IPS-18a (cell line): ENCODE results near the gene ATL1.
"Not testable (repeated sequence)": the region's sequence is repeated elsewhere in the genome, so short reads cannot be mapped to it uniquely, and the experiment has no call there.

Source experiments
- H3K27ac ChIP-seq: one replicate; pipeline ENCODE4 v1.5.1; 2013; ENCODE audit warnings: low read length
- H3K27me3 ChIP-seq: one replicate; pipeline ENCODE4 v1.6.1; 2013; ENCODE audit warnings: mild to moderate bottlenecking, low read length; ENCODE audit not compliant: control insufficient read depth, insufficient read depth
- H3K36me3 ChIP-seq: one replicate; pipeline ENCODE4 v1.6.1; 2013; ENCODE audit warnings: low read depth, low read length; ENCODE audit not compliant: control insufficient read depth
- H3K4me1 ChIP-seq: one replicate; pipeline ENCODE4 v1.6.1; 2013; ENCODE audit warnings: low read depth, low read length; ENCODE audit not compliant: control insufficient read depth
- H3K4me3 ChIP-seq: one replicate; pipeline ENCODE4 v1.5.1; 2013; ENCODE audit warnings: low read length
- H3K9ac ChIP-seq: one replicate; pipeline ENCODE4 v1.6.1; 2013; ENCODE audit warnings: mild to moderate bottlenecking, low read length, moderate library complexity
- H3K9me3 ChIP-seq: one replicate; pipeline ENCODE4 v1.6.1; 2013; ENCODE audit warnings: low read depth, low read length; ENCODE audit not compliant: control insufficient read depth

Gene ATL1

DNA sequence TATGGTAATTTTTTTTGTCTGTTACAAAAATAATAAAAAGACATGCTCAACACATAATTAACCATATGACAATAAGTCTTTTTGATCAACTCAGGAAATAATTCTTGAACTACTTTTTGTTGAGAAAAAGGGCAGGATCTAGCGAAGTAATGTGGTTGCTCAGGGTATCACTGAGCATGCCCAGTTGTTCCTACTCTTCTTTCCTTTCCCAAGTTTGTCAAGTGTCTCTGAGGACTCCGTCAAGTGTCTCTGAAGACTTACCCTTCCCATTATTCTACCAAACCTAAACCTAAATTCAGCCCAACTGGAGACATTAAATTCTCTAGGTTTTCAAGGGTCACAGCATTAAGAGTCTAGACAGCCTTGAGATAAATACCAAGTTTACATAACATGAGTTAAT, 104.6 kb downstream of the ATL1 start:
- not testable (repeated sequence) for H3K27me3 ChIP-seq, H3K9ac ChIP-seq, H3K9me3 ChIP-seq, H3K4me3 ChIP-seq, H3K27ac ChIP-seq
- peaks cover 20% of the 10 kb centered on the region for H3K36me3 ChIP-seq
- peaks cover 18% of the 10 kb centered on the region for H3K4me1 ChIP-seq

DNA sequence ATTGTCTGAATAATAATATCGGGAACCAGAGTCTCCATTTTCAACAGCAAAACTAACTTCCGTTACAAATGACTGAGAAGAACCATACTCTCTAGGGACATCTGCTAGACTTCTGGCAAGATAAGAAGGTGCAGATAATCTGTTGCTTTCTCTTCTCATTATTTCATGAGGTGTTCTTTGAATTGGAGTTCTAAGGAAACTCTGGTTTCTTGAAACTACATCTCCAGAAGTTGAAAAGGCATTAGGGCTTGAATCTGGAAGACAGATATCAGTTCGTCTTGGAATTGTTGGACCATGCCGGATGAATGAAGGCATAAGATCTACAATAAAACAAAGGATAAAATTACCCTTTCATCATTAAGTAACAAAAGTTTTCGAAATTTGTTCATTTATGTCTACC, 105.4 kb downstream of the ATL1 start:
- H3K27me3 ChIP-seq, H3K9me3 ChIP-seq, H3K27ac ChIP-seq, H3K9ac ChIP-seq: not testable (repeated sequence)
- Histone ChIP-seq H3K4me1 (peaks cover 25% of the 10 kb centered on the region), H3K36me3 (peaks cover 20% of the 10 kb centered on the region), H3K4me3 (peak overlapping the region; percentile 100)

DNA sequence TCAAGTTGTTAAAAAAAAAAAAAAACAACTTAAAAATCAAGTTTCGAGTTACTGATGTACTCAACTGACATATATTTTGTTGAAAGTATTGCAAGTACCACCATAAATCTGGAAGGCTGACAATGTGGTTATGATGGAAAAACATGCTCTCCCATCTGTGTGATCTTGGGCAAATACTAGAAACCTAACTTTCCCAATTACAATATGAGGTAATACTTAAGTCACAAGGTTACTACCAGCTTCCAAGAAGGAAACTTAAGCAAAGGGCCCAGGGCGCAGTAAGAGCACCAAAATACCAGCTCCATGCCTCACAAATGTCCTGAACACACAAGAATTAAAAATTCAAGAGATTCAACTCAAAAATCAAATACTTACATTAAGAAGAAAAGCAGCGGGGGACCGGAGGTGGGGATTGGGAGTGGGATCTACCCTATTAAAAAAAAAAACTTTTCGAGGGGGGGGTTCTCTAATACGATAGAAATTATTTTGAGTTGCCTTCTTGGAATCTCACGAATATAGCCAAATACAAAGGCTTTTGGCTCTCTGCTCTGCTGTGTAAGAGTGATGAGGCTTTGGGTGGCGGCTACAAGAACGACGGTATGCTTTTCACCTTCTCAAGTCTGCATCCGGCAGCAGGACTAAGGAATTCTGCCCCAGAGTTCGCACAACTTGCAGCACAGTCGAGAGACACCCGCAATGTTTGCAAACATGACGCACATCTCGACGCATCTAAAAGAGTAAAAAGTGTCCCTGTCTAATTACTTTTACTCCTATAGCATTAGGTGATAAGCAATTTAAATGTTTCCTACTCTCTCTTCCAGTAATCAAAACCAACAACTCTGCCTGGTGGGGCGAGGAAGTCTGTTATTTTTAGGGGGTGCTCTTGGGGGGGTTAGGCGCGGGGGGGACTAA, 107.1 kb downstream of the ATL1 start:
- Histone ChIP-seq H3K4me3 (peak overlapping the region; percentile 100), H3K27ac (peak overlapping the region; percentile 67), H3K9me3 (no peaks in the 10 kb centered on the region), H3K9ac (peak overlapping the region; percentile 84), H3K4me1 (peaks cover 33% of the 10 kb centered on the region), H3K27me3 (no peaks in the 10 kb centered on the region), H3K36me3 (peaks cover 5% of the 10 kb centered on the region)

DNA sequence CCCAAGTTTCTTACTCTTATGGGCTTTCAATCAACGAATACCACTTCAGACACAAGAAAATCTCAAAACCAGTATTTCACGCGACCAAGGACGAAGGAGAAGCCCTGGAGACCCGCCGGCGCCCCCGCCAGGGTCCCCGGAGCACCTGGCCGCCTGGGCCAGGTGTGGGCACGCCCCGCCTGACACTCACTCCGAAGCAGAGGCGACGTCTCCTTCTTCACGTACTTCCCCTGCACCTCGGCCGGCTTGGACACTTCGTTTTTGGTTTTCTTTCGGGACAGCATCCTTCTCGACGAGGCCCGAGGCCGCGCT, 107.7 kb downstream of the ATL1 start:
- H3K27ac ChIP-seq = peak overlapping the region; percentile 67
- H3K27me3 ChIP-seq = no peaks in the 10 kb centered on the region
- H3K4me1 ChIP-seq = peaks cover 33% of the 10 kb centered on the region
- H3K4me3 ChIP-seq = peak overlapping the region; percentile 100
- no peaks in the 10 kb centered on the region for H3K9me3 ChIP-seq
- H3K36me3 ChIP-seq = peaks cover 5% of the 10 kb centered on the region
- H3K9ac ChIP-seq = peak overlapping the region; percentile 84

DNA sequence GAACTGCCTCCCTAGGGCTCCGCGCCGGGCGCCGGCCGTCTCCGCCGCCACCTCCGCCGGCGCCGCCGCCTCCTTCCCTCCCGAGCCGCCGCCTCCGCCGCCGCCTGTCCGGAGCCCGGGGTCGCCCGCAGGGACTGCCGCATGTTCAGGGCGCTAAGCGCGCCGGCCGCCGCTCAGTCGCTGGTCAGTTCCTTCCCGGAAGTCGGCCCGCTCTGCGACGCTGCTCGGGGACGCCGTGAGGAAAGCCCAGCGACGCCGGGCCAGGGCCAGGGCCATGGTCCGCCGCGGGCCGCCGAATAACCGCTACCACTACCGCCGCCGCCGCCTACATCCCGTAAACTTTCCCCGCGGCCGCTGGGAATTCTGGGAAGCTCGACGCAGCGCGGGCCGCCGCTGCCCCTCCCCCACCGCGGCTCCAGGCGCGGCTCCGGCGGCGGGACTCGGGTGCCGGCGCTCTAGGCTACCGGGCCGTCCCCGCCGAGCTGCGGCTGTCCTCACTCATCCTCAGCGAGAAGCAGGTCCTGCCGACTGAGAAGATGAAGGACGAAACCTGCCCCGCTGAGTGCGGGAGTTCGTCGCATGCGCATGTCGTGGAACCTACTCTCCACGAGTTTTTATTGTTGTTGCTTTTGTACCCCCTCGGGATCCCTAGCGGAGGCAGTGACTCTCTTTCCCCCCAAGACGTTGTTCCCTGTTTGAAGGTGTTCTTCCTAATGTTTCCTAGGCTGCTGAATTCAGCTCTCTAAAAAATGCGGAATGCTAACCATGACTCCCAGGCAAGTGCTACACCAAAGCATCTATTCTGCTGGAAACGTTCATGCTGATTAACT, 108.3 kb downstream of the ATL1 start, which contains the start of gene SAV1:
Gene SAV1, minus strand, starts transcription at position 311 of the 830 bp plus-strand sequence. CDS start 339 bp downstream, outside the sequence.
- Histone ChIP-seq H3K27me3 (no peaks in the 10 kb centered on the region), H3K4me3 (peak within 1 kb of the TSS; percentile 100), H3K27ac (peak within 1 kb of the TSS; percentile 73), H3K9me3 (no peaks in the 10 kb centered on the region), H3K36me3 (peaks cover 5% of the 10 kb centered on the region), H3K9ac (peak within 1 kb of the TSS; percentile 84), H3K4me1 (peaks cover 33% of the 10 kb centered on the region)

DNA sequence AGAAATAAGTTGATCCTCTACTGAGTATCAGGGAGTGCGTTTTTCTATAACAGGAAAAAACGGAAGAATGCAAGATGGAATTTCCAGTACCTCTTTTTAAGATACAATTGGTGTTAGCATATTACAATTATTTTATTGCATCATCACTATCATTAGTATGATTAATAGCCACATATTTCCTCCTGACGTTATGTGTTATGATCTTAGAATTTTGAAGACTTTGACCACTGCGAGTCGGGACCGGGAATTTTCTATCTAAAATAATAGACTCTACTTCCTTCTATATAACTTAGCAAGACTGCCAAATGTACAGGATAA, 108.8 kb downstream of the ATL1 start:
- peaks cover 33% of the 10 kb centered on the region for H3K4me1 ChIP-seq
- no peaks in the 10 kb centered on the region for H3K9me3 ChIP-seq
- H3K9ac ChIP-seq = peak overlapping the region; percentile 84
- peak overlapping the region; percentile 100 for H3K4me3 ChIP-seq
- peak overlapping the region; percentile 73 for H3K27ac ChIP-seq
- H3K27me3 ChIP-seq = no peaks in the 10 kb centered on the region
- peaks cover 5% of the 10 kb centered on the region for H3K36me3 ChIP-seq

DNA sequence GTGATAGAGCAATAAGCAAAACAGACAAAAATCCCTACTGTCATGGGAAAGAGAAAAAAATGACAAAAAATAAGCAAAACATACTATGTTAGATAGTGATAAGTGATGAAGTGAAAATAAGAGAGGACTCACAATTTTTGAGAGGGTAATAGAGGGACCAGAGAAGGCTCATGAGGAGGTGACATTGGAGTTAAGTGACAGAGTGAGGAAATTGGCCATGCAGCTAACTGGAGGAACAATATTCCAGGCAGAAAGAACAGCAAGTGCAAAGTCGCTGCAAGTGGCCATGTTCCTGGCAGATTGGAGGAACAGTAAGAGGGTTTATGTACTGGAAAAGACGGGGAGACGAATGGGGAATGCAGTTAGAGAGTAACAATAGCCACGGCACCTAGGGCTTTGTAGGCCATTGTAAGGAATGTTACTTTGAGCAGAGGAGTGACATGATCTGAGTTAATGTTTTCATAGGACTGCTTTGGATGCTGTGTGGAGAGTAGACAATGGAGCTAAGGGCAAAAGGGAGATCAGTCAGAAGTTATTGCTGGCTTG, 109.6 kb downstream of the ATL1 start:
- H3K36me3 ChIP-seq = peaks cover 4% of the 10 kb centered on the region
- H3K9me3 ChIP-seq = no peaks in the 10 kb centered on the region
- H3K4me1 ChIP-seq = peaks cover 33% of the 10 kb centered on the region
- H3K4me3 ChIP-seq = peak overlapping the region; percentile 100
- peak overlapping the region; percentile 36 for H3K27ac ChIP-seq
- peak overlapping the region; percentile 84 for H3K9ac ChIP-seq
- no peaks in the 10 kb centered on the region for H3K27me3 ChIP-seq

DNA sequence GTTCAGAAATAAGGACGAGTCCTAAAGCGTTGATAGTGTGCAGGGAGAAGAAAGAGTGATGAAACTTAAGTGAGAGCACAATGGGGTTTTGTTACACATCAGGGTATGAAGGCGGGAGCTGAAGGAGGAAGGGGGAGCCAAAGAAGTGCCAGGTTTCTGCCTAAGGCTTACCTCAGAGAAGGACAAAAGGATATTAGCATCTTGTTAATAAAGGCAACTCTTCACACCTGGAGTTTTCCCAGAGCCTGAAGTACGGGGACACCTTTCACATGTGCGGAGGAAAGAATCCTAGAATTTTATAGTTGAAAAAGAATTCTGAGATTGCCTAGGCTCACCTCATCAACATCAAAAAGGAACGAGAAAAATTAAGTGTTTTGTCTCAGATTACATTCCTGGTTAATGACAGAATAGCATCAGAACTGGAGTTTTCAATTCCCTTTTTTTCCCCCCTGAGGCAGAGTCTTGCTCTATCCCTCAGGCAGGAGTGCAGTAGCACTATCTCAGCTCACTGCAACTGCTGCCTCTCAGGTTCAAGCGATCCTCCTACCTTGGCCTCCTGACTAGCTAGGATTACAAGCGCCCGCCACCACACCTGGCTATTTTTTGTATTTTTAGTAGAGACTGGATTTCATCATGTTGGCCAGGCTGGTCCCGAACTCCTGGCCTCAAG, 110.4 kb downstream of the ATL1 start:
- no peaks in the 10 kb centered on the region for H3K27me3 ChIP-seq
- peaks cover 33% of the 10 kb centered on the region for H3K4me1 ChIP-seq
- H3K9ac ChIP-seq = peak overlapping the region; percentile 84
- H3K4me3 ChIP-seq = peak overlapping the region; percentile 37
- H3K27ac ChIP-seq = peak overlapping the region; percentile 36
- H3K36me3 ChIP-seq = no peaks in the 10 kb centered on the region
- no peaks in the 10 kb centered on the region for H3K9me3 ChIP-seq

DNA sequence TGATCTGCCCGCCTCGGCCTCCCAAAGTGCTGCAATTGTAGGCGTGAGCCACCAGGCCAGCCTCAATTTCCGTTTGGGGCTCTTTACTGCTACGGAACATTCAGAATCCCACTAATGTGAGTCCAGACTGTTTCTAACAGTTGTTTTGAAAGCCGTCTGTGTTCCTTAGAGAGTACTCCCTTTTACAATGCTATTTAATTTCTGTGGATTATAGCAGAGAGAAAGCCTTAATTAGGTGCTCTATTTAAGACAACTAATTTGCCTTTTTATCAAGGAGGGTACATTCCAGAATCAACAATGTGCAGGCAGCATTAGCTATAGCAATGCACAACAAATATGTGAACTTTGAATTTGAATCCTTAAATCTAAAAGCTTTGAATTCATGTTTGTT, 110.9 kb downstream of the ATL1 start:
- Histone ChIP-seq H3K4me1 (peaks cover 33% of the 10 kb centered on the region), H3K36me3 (no peaks in the 10 kb centered on the region), H3K9me3 (no peaks in the 10 kb centered on the region), H3K27ac (no peak overlapping the region), H3K4me3 (no peak overlapping the region), H3K27me3 (no peaks in the 10 kb centered on the region), H3K9ac (peak overlapping the region; percentile 84)

DNA sequence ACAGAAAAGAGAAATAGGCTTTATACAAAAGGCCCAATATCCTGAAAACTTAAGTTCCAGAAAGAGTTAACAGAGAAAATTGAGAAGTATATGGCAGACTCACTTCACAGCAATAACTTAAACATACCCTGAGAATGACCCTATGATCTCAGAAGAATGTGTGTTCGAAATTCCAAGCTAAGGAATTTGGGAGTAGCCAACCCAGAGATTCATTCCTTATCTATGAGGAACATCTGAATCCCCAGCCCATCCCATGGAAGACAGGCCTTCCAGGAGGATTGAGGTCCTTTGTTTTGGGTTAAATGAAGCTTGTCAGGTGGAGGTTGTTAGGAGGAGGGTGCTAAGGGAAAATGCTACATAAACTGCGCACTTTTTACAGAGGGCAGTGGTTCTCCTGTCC, 115.7 kb downstream of the ATL1 start:
- Histone ChIP-seq H3K4me3 (no peak overlapping the region), H3K27me3 (no peaks in the 10 kb centered on the region), H3K9ac (no peak overlapping the region), H3K9me3 (no peaks in the 10 kb centered on the region), H3K36me3 (no peaks in the 10 kb centered on the region), H3K27ac (no peak overlapping the region), H3K4me1 (peaks cover 5% of the 10 kb centered on the region)

DNA sequence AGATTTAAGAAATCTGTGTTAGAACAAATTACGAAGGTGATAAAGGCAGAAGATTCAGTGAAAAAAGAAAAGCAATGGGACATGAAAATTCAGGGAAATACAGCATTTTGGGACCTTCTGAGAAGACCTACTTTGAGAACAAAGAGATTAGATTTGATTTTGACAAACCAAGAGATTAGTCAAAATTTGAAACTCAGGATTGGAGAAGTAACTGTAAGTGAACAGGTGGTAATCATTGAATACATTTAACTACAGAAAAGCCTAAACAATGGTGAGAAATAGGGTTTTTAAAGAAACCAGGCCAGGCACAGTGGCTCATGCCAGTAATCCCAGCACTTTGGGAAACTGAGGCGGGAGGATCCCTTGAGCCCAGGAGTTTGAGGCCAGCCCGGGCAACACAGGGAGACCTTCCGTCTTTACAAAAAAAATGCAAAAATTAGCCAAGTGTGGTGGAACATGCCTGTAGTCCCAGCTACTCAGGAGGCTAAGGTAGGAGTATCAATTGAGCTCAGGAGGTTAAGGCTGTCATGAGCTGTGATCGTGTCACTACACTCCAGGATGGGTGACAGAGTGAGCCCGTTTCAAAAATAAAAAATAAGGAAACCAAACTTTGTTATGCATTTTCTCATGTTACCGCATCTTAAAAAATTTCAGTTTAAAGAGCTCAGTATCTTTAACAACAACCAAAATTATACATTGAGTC, 117.0 kb downstream of the ATL1 start:
- no peaks in the 10 kb centered on the region for H3K4me1 ChIP-seq

More for the DNA sequence above, 117.0 kb downstream of the ATL1 start:
- Histone ChIP-seq H3K27ac (no peak overlapping the region), H3K9ac (no peak overlapping the region), H3K36me3 (no peaks in the 10 kb centered on the region), H3K27me3 (no peaks in the 10 kb centered on the region), H3K4me3 (no peak overlapping the region), H3K9me3 (no peaks in the 10 kb centered on the region)
